HepG2 (cell line): ENCODE data around the gene PLPPR2. TPM values are rescaled to one million over a fixed set of nuclear protein-coding genes. Genes with fewer than 3 reads are reported as not detected.
A peak's percentile ranks its signal among the peaks of the same experiment; 100 is the strongest.

Experiments used
- ATF1 ChIP-seq: IDR thresholded peaks from 2 replicates; pipeline ENCODE4 v1.6.1; 2016; ENCODE audit warnings: mild to moderate bottlenecking, control low read depth
- CEBPB ChIP-seq: IDR thresholded peaks from 2 replicates; pipeline ENCODE4 v1.6.1; 2011; ENCODE audit warnings: low read depth, low read length, improper control_type of control experiment, borderline replicate concordance
- CREM ChIP-seq, 2 experiments: sonication (generic) in 1 of 2; formaldehyde crosslinking in 1 of 2; IDR thresholded peaks; 2 replicates each; pipeline versions ENCODE4 v1.4.0 to v1.6.1; 2016 to 2020; ENCODE audit warnings: antibody characterized with exemption in 1 of 2, mild to moderate bottlenecking in 1 of 2, missing genetic modification reagents in 1 of 2
- DMAP1 ChIP-seq: IDR thresholded peaks from 2 replicates; pipeline ENCODE4 v1.6.1; 2016
- ERF ChIP-seq: IDR thresholded peaks from 2 replicates; pipeline ENCODE4 v1.6.1; 2018; ENCODE audit warnings: missing biosample characterization, missing genetic modification reagents
- ETV5 ChIP-seq: IDR thresholded peaks from 2 replicates; pipeline ENCODE4 v1.6.1; 2018; ENCODE audit warnings: missing biosample characterization, missing genetic modification reagents, inconsistent platforms, borderline replicate concordance
- HMGXB4 ChIP-seq, 2 experiments: sonication (generic) in 1 of 2; formaldehyde crosslinking in 1 of 2; IDR thresholded peaks; 2 replicates each; pipeline versions ENCODE4 v1.4.0 to v1.6.1; 2018 to 2020; ENCODE audit warnings: missing genetic modification reagents in 2 of 2, borderline replicate concordance in 1 of 2, low read depth in 1 of 2, mild to moderate bottlenecking in 1 of 2, missing biosample characterization in 1 of 2
- KLF16 ChIP-seq, 2 experiments: sonication (generic) in 1 of 2; formaldehyde crosslinking in 1 of 2; IDR thresholded peaks; 2 replicates each; pipeline versions ENCODE4 v1.6.1 to v1.8.0; 2016 to 2023; ENCODE audit warnings: missing genetic modification reagents in 2 of 2, missing compliant biosample characterization in 1 of 2
- PRDM10 ChIP-seq: sonication (generic); formaldehyde crosslinking; IDR thresholded peaks from 2 replicates; pipeline ENCODE4 v1.4.0; 2020; ENCODE audit warnings: low read depth, missing genetic modification reagents
- RFXAP ChIP-seq: sonication (generic); formaldehyde crosslinking; IDR thresholded peaks from 2 replicates; pipeline ENCODE4 v1.4.0; 2020; ENCODE audit warnings: missing genetic modification reagents, borderline replicate concordance
- ZNF224 ChIP-seq: sonication (generic); formaldehyde crosslinking; IDR thresholded peaks from 2 replicates; pipeline ENCODE4 v1.5.0; 2020; ENCODE audit warnings: mild to moderate bottlenecking, missing genetic modification reagents
- ZNF543 ChIP-seq: sonication (generic); formaldehyde crosslinking; IDR thresholded peaks from 2 replicates; pipeline ENCODE4 v1.4.0; 2020; ENCODE audit warnings: mild to moderate bottlenecking, missing genetic modification reagents
- ZNF670 ChIP-seq: sonication (generic); formaldehyde crosslinking; IDR thresholded peaks from 2 replicates; pipeline ENCODE4 v1.8.0; 2022; ENCODE audit warnings: mild to moderate bottlenecking, missing genetic modification reagents, borderline replicate concordance
- ZNF687 ChIP-seq: sonication (generic); formaldehyde crosslinking; IDR thresholded peaks from 2 replicates; pipeline ENCODE4 v1.5.1; 2020; ENCODE audit warnings: mild to moderate bottlenecking, missing genetic modification reagents, moderate library complexity
- ZNF749 ChIP-seq: sonication (generic); formaldehyde crosslinking; IDR thresholded peaks from 2 replicates; pipeline ENCODE4 v1.8.0; 2022; ENCODE audit warnings: mild to moderate bottlenecking, missing genetic modification reagents, moderate library complexity, borderline replicate concordance
- ZNF761 ChIP-seq: sonication (generic); formaldehyde crosslinking; conservative IDR thresholded peaks from 2 replicates; pipeline ENCODE4 v1.4.0; 2020; ENCODE audit warnings: mild to moderate bottlenecking, missing genetic modification reagents
- ZNF772 ChIP-seq: sonication (generic); formaldehyde crosslinking; IDR thresholded peaks from 2 replicates; pipeline ENCODE4 v1.5.0; 2020; ENCODE audit warnings: mild to moderate bottlenecking, missing genetic modification reagents
- ZNF790 ChIP-seq: sonication (generic); formaldehyde crosslinking; IDR thresholded peaks from 2 replicates; pipeline ENCODE4 v1.8.0; 2022; ENCODE audit warnings: missing genetic modification reagents, mild to moderate bottlenecking, borderline replicate concordance
- polyA plus RNA-seq, 8 experiments: library from polyadenylated mRNA; depleted of rRNA in 3 of 8; stranded (reverse) in 7 of 8; unstranded in 1 of 8; fragments of >200 nt; fragmentation: Illumina TruSeq in 4 of 8; extraction: Trizol in 4 of 8; gene quantifications; 2 replicates each; pipeline versions ENCODE4 v1.2.1 to v1.2.3, GENCODE V29; 2011 to 2016; ENCODE audit warnings: low read depth in 4 of 8, missing spikeins in 1 of 8, mixed read lengths in 1 of 8; ENCODE audit not compliant: insufficient read depth in 1 of 8
- total RNA-seq, 5 experiments: library from RNA; depleted of rRNA; stranded (reverse); fragments of >200 nt; fragmentation: Illumina TruSeq; extraction: Trizol; gene quantifications; 2 replicates each; pipeline ENCODE4 v1.2.3, GENCODE V29; 2016; ENCODE audit warnings: low read depth in 1 of 5

PLPPR2 gene
- total and polyA plus RNA-seq, 2 of the 13 experiments (the other 11 are each of a cell fraction or from before 2014, with no cell fraction given), result 1.5 to 2.1 TPM

- TF ChIP-seq ZNF790 (peak; percentile 43; the same call in 1 of the 2 replicates), ETV5 (CRISPR knock-in tag) (peak; percentile 13; the same call in 1 of the 2 replicates), ZNF749 (CRISPR knock-in tag) (no peak), ZNF687 (CRISPR knock-in tag) (peak; percentile 55), ZNF224 (CRISPR knock-in tag) (peak; percentile 25; the same call in 1 of the 2 replicates), CREM (IDR thresholded peaks at IDR 0.05) (peak; percentile 71), CREM (CRISPR knock-in tag; IDR thresholded peaks at IDR 0.05) (no peak), KLF16 (CRISPR knock-in tag; IDR thresholded peaks at IDR 0.05) (peak in 1 of 2 experiments; percentile 30; a peak in 1 of 4 replicates), ZNF761 (0 out of 2 replicates have a peak, but pooled peaks have one; percentile 15), DMAP1 (CRISPR knock-in tag) (peak; percentile 43; the same call in 1 of the 2 replicates), ERF (CRISPR knock-in tag) (peak; percentile 32; the same call in 1 of the 2 replicates), PRDM10 (CRISPR knock-in tag) (no peak), ZNF772 (CRISPR knock-in tag) (no peak), RFXAP (CRISPR knock-in tag) (no peak), ZNF670 (CRISPR knock-in tag) (peak; percentile 49; the same call in 1 of the 2 replicates), ZNF543 (CRISPR knock-in tag) (0 out of 2 replicates have a peak, but pooled peaks have one; percentile 34), CEBPB (peak; percentile 78; the same call in 1 of the 2 replicates), ATF1 (CRISPR knock-in tag) (peak; percentile 85), HMGXB4 (CRISPR knock-in tag; IDR thresholded peaks at IDR 0.05; ENCODE audit: borderline replicate concordance in 1 of 2, low read depth in 1 of 2) (0 out of 4 replicates have a peak, but pooled peaks have one; percentile 6 to 11)
Observed at GRCh38 chr19:11346104-11346940, 8.9 kb upstream of the PLPPR2 start, which contains the start of the genes CCDC159 and TMEM205 (continued).
